ENCODE measurements around the gene MARF1.
"Not testable (repeated sequence)": the region's sequence is repeated elsewhere in the genome, so short reads cannot be mapped to it uniquely, and the experiment has no call there.

The MARF1 gene

GRCh38 chr16:15547072-15547767 lies 95.7 kb downstream of the MARF1 start:
- not testable (repeated sequence) for H3K27ac Mint-ChIP-seq; H3K4me1 Mint-ChIP-seq (ENCODE audit: low read depth); H3K9me3 Mint-ChIP-seq; H3K4me3 Mint-ChIP-seq; H3K36me3 Mint-ChIP-seq (ENCODE audit: low read depth); H3K27me3 Mint-ChIP-seq (ENCODE audit: low read depth); DNase-seq (ENCODE audit: low spot score)

GRCh38 chr16:15545544-15545943 lies 97.4 kb downstream of the MARF1 start:
- DNase-seq (ENCODE audit: low spot score): no peak
- H3K27me3 Mint-ChIP-seq (ENCODE audit: low read depth): no peaks in the 10 kb centered on the region
- H3K4me1 Mint-ChIP-seq (ENCODE audit: low read depth): peaks cover 2% of the 10 kb centered on the region
- no peaks in the 10 kb centered on the region for H3K9me3 Mint-ChIP-seq
- H3K27ac Mint-ChIP-seq: no peak overlapping the region
- no peak overlapping the region for H3K4me3 Mint-ChIP-seq
- no peaks in the 10 kb centered on the region for H3K36me3 Mint-ChIP-seq (ENCODE audit: low read depth)

- H3K36me3 Mint-ChIP-seq (ENCODE audit: low read depth): no peaks in the 10 kb centered on the region
These were observed 98.5 kb downstream of the MARF1 start for GRCh38 chr16:15544405-15544804.

More at GRCh38 chr16:15544405-15544804, 98.5 kb downstream of the MARF1 start:
- no peaks in the 10 kb centered on the region for H3K9me3 Mint-ChIP-seq
- no peak overlapping the region for H3K4me3 Mint-ChIP-seq
- H3K4me1 Mint-ChIP-seq (ENCODE audit: low read depth): peaks cover 2% of the 10 kb centered on the region
- DNase-seq (ENCODE audit: low spot score): no peak
- H3K27me3 Mint-ChIP-seq (ENCODE audit: low read depth): no peaks in the 10 kb centered on the region
- no peak overlapping the region for H3K27ac Mint-ChIP-seq
